CD4-positive, alpha-beta T cell treated with Interferon alpha-2 for 1 hour (primary cell): ENCODE results near the gene LIN28B.
A peak's percentile ranks its signal among the peaks of the same experiment; 100 is the strongest.
"Not testable (repeated sequence)": the region's sequence is repeated elsewhere in the genome, so short reads cannot be mapped to it uniquely, and the experiment has no call there.

Experiments used
- DNase-seq, 2 donors: peaks; one replicate each; pipeline ENCODE4 v3.0.0-alpha.2; 2020 to 2022

LIN28B gene, protein sequence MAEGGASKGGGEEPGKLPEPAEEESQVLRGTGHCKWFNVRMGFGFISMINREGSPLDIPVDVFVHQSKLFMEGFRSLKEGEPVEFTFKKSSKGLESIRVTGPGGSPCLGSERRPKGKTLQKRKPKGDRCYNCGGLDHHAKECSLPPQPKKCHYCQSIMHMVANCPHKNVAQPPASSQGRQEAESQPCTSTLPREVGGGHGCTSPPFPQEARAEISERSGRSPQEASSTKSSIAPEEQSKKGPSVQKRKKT

DNA sequence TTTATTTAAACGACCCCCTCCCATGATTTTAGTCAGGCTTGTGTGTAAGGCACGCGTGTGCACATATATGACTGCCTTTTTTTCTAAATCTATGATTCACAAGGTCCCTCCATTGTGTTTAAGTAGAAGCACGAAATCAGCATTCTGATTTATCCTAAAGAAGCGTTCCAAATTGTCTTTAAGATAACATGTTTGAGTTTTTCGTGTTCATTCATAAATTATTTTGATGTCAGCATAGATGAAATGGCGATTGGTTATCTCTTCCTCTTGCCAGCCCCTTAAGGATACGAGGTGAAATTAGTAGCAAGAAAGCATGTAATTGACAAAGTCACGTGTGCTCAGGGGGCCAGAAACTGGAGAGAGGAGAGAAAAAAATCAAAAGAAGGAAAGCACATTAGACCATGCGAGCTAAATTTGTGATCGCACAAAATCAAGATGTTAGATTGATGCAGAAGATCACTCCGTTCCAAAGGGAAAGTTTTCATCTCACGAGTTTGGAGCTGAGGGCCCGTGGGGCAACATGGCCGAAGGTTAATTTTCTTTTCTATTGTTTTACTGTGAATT is at the start of gene LIN28B:
TSS of gene LIN28B (plus strand) at position 377 of the 564 bp plus-strand sequence. CDS start at position 521, 144 bp downstream.
- no peak for DNase-seq

DNA sequence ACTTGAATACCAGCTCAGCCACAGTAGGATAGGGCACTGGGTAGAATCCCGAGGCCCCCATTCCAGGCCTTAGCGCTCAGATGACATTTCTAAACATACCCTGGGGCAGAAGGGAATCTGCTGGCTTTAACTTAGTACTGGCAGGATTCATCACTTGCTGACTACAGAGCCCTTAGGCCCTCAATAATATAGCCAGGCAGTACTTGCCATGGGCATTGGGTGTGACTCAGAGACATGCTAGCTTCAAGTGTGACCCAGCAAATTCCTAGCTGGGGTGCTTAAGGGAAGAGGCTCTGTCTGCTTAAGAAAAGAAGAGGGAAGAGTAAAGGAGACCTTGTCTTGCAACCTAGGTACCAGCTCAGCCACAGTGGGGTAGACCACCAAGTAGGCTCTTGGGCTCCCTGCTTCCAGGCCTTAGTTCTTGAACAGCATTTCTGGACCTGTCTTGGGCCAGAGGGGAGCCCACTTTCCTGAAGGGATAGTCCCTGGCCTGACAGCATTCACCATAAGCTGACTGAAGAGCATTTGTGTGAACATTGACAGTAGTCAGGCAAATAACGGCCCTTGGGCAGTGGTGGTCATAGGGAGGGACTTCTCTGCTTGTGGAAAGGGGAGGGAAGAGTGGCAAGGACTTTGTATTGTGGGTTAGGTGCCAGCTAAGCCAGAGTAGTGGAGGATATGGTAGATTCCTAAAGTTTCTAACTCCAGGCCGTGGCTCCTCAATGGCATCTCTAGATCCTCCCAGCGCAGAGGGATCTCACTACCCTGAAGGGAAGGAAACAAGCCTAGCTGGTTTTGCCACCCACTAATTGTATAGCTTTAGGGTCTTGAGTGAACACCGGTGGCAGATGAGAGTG is 48.6 kb upstream of the LIN28B start:
- no peak for DNase-seq

DNA sequence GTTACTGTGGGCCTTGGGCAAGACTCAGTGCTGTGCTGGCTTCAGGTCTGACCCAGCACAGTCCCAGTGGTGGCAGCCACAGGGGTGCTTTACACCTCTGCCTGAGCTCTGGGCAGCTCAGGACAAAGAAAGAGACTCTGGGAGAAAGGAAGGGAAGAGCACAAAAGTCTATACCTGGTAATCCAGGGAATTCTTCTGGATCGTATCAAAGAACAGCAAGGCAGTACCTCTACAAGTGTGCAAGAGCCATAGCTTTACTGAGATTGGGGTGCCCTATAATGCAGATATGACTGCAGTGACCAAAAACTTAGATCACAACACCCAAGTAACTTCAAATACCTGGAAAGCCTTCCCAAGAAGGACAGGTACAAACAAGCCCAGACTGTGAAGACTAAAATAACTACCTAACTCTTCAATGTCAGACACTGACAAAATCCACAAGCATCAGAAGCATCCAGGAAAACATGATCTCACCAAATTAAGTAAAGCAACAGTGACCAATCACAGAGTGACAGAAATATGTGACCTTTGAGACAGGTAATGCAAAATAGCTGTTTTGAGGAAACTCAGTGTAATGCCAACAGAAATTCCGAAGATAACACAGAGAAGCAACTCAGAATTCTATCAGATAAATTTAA is 47.9 kb upstream of the LIN28B start:
- no peak for DNase-seq

DNA sequence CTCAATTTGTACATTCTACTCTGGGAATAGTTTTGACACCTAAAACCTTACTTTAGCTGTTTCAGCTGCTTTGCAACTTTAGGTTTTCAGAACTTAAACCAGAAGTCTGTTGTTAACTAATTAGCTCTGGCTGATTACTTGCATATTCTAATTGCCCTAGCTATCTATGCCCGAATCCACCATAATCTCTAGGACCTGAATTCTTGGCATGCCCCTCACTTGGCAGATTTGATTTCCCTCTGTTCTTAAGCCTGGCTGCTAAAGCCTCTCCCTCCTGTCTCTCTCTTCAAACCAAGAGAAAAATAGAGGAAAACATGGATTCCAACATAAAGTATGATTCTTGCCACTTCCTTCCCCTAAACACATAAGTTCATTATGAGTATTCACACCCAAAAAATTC is 35.0 kb upstream of the LIN28B start:
- no peak for DNase-seq

DNA sequence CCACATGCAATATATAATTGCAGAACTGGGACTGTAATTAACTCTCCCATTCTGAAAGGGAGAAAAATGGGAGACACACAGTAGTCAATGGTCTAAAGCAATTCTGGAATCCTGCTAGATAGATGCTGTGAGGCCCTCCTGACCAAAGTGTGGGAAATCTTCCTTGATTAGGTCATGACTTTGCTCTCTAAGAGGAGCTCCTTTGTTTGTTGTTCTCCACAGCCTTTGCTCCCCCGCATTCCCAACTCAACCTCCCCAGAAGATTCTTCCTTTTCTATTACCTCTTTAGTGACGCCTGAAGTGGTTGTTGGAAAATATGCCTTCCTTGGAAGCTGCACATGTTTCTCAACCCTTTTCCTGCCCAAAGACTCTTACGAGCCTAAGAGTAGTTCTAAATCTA is 28.8 kb upstream of the LIN28B start:
- DNase-seq: no peak

DNA sequence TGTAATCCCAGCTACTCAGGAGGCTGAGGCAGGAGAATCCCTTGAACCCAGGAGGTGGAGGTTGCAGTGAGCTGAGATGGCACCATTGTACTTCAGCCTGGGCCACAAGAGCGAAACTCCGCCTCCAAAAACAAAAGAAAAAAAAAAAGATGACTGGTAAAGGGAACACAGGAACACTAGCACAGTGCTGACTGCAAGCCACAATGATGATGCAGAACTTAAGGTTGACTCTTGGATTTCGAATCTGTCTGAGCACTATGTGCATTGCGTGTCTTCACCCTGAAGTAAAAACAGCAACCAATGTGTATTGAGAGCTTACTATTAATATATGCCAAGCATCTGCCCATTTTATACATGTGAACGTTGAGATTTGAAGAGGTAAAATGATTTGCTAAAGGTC is 27.6 kb upstream of the LIN28B start:
- DNase-seq: no peak

DNA sequence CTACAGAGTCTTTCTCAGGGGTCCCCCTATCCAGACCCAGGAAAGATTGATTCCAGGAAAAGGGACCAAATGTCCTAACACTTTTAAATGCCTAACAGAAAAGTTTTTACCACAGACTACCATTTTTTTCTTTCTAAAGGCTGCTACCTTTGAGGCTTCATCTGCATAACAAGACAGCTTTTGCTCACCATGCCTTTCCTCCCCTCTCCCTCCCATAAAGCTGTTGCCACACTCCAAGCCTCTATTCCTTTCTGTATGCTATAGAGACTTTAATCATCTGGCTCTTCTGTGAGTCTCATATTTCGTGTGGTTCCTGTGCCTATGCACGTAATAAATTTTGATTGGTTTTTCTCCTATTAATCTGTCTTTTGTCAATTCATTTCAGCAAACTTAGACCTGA is 26.0 kb upstream of the LIN28B start:
- no peak for DNase-seq

DNA sequence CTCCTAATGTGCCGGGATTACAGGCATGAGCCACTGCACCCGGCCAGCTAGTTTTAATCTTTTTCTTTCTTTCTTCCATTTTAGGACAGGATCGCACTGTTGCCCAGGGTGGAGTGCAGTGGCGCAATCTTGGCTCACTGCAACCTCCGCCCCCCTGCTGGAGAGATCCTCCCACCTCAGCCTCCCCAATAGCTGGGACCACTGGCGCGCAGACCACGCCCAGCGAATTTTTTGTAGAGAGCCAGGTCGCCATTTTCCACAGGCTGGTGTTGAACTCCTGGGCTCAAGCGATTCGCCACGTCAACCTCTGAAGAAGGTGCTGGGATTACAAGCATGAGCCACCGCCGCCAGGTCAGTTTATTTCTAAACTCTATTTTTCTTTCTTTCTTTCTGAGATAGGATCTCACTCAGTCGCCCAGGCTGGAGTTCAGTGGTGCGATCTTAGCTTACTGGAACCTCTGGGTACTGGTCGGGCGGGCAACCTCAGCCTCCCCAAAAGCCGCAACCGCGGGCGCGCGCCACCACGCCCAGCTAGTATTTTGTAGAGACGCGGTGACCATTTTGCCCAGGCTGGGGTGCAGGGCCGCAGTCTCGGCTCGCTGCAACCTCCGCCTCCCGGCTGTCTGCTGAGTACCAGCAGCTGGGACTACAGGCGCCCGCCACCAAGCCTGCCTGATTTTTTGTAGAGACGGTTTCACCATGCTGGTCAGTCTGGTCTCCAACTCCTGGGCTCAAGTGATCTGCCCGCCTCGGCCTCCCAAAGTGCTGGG is 20.0 kb upstream of the LIN28B start:
- DNase-seq: no peak

DNA sequence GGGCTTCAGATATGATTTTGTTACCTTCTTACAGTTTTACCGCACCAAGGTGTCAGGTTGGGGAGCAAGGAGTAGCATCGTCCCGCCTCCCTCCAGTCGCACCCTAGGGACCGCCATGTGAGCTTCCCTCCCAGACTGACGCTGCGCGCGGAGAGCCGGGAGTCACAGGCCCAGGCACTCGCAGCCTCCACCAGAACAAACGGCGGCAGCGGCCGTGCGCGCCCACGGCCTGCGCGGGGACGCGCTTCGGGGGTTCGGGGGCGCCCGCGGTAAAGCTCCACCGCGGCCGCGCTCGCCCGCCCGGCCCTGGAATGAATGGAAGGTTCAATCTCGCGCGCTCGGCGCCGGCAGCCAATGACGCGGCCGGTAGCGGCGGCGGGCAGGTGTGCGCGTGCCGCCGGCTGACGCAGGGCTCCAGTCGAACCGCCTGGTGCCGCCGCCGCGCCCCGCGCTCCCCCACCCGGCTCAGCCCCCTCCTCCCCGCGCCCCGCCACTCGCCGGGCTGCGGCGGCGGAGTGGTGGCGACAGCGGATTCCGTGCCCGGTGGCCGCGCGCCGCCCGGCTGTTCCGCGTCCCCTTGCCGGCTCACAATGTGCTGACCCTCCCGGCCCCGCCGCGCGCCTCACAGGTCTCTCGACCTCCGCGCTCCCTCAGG is 16.5 kb upstream of the LIN28B start:
- no peak for DNase-seq

DNA sequence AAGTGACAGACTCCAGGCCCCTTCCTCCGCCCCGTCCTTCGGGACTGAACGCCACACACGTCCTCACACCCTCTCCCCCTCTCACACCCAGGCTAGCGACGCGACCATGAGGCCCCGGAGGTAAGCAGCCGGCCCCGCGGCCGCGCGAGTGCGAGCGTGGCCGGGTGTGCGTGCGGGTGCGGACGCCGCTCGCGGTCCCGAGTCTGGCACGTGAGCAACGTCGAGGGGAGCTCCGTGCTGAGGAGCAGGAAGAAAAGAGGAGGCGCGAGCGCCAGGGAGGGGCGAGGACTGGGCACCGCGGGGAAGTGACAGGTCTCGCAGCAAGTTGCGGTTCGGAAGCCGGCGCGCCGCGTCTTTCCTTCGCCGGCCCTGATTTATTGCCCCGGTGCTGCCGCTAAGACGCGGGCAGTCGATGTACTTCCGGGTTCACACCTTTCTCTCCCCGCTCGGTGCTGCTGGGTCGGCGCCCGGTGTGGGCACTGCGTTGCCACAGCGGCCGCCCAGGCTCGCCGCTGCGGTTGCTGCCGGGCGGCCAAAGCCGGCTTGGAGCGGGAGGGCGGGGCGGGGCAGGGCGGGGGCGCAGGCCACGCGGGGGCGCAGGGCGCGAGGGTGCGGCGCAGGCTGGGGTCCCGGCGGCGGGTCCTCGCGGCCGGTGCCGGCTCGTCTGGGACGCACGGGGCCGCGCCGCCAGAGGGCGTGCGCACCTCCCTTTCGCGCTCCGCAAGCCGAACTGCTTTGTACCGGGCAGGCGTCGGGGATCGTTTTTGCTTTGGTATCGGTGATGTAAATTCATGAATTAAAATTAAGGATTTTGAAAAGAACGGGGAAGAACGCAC is 15.8 kb upstream of the LIN28B start:
- peak in 1 of 2 donors; percentile 18 for DNase-seq

DNA sequence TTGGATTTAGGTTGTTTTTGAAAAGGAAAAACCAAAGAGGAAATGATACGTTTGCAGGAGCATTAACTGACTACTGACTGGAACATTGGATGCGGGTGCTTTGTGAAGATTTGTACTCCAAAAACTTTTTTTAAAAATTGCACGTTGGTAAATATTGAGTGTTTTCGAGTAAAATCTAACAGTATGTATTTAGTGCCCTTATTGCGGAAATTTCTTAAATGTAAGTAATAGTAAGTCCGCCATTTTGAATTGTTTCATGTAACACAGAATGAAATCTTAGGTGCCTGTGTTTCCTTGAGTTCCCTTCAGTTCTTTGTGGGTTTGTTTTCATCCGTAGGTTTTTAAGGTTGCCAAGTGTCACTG is 15.2 kb upstream of the LIN28B start:
- no peak for DNase-seq

DNA sequence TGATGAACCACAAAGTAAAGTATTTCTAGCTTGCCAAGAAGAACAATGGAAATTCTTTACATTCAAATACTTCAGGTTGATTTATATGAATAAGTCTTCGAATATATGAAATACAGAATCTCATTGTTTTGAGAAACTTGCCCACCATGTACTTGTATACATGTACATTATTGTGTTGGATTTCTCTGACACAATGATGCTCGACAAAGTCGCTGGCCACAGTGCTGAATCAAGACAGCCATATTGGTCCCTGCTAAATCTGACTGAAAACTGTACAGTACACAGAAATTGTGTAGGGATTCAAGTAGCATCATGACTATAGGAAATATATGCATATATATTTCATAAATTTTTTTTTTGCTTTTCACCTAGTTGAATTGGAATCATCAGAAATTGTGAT is 13.1 kb upstream of the LIN28B start:
- no peak for DNase-seq

DNA sequence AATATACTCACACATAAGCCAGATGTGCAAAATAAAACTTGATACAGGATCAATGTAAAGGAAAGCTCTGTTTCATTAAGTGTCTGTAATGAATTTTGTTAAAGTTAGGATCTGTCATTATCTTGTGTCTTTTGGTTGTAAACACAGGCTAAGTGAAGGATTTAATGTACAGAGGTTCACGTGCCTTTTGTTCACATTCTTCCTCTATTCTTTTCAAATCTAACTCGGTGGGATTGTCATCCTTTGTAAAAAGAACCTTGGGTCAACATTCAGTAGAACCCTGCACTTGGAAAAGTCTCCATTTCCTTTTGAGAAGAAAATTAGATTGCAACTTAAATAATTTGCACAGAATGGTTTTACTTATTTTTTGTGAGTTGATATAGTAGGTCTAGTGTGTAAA is 7.7 kb upstream of the LIN28B start:
- DNase-seq: no peak

DNA sequence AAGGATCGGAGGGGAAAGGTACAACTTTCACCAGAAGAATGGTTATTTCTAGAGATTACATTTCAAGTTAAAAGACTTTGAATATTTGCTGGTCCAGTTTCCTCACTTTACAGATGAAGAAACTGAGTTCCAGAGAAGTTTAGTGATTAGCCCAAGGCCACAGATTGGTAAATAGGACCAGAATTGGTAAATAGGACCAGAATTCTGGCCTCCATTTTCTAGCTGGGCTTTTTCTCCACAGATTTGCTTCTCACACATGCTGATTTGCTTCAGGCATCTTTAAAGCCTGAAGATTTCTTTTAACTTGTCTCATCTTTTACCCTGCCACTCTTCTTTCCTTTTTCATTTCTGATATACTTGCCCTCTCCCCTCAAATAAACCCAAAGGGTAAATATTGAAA is 5.2 kb upstream of the LIN28B start:
- no peak for DNase-seq

DNA sequence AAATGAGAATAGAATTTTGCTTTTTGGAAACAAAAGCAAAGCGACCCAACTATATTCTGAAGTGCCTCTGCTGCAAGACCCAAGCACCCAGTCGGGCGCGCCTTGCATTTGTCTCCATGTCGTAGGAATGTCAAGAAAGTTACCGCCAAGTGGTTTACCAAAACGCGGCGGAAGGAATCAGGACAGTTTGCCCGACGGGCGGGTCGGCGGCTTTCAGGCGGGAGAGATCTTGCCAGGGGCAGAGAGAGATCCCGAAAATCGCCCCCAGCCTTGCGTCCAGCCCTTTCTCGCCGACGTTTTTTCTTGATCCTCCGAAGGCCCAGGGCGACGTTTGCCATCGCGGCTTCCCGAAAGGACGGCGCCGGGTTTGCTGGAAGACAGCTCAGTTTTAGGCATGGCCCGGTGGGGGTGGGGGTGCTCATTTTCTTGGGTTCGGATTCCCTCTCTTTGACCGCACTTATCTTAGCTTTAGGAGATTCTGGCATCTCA is 4.0 kb upstream of the LIN28B start:
- DNase-seq: no peak

DNA sequence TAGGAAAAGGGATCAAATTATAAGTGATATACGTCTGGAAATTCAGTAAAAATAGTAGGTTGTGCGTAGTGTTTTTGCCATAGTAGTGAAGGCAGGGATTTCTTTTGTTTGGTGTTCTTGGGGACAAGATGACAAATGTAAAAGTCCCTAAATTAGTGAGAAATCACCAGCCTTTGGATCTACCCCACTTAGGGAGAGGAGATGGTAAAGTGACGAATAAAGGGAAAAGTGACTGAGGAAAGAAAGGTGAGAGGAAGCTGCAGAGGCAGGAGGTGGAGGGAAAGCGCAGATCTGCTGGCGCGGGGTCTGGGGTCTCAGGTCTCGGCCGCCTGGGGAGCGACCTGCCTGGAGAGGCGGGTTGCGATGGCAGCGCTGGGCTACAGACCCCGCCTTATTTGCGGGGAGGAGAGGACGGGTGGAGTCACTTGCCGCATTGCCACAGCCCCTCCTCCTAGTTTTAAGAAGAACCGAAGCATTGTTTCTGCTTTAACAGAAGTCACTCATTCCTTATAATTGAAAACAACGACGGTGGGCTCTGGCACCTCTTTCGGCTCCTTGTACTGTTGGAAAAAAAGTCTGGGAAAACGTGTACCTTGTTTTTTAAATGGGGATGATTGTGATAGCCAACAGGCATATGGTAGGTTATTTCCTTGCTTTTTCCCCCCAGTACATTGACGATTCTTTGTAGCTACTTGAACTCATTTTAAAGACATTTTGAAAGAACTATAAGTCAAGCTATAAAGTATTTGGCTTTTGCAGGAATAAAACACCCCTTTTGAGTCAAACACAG is 3.3 kb upstream of the LIN28B start:
- DNase-seq: not testable (repeated sequence)

DNA sequence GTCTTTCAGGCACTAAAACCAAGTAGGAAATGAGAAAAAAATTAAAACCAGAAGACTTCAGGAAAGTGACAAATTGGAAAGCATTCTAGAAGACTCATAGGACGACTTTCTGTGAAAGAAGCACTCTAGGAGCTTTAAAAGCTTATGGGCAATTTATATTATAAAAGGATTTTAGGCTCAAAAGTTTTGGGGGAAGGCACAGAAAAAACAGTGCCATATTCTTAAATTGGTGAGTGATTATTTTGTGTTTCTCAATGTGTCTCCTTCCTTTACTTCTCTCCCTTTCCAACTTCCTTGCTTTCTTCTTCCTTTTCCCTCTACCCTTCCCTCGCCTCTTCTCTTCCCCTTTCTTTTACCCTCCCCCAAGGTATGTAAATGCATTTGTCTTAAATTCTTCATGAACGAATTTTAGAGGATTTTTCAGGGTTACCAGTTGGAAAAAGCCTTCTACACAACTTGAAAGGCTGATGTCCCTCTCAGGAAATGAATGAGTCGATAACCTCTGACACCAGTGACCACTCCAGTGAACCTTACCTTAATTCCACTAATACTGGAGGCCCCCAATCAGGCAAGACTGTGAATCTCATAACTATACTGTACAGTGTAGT is 2.6 kb upstream of the LIN28B start:
- no peak for DNase-seq

DNA sequence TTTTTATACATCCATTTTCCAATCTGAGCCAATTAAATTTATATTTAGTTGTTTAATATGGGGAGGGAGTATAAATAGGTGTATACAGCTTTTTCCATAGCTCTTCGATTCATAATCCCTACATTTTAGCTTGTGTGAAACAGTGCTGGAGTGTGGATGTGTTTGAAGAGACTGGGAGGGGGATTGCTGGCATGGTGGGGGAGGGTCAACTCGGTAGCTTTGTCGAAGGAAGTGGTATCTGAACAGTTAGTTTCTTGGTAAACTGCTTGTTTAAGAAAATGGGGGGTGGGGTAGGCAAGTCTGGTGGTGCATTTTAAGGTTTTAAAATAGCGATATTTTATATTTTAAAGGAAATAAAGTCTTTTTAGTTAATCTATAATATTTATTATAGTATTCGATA is 1.4 kb upstream of the LIN28B start:
- no peak for DNase-seq

DNA sequence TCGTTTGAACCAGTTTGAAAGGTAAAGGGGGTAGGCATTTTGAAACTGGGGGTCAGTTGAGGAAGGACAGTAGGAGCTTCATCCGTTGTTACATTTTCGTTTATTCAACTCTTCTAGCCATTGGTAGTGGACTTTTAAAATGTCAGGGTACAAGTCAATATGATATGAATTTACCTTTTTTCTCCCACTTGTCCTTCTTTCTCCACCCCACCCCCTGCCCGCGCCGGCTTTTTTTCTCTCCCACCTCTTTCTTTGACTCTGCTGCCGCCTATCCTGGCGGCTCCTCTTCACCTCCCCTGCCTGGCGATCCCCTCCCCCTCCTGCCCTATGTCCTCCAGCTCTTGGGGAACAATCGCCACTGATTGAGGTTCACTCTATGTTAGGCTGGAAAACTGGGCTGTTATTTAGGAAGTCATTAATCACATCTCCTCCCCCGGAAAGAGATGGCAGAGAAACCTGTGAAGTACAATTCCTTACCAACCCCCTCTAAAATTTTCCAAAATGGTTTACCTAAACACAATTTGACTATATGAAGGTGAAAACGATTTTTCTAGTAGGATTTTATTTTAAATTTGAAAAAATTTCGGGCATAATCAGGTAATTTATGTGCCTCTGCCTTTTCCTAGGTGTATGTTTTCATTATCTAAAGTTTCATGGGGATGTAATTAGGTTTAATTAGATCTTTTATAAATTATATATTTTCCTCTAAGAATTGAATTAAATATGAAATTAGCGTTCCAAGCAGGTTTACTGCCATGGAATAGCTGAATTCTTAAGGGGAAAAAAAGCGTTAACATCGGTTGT is 778 bp upstream of the LIN28B start:
- DNase-seq: no peak
